IMR-90 (cell line): ENCODE results near the gene CARD19. TPM values are rescaled to one million over a fixed set of nuclear protein-coding genes. Genes with fewer than 3 reads are reported as not detected.

Source experiments
- ATAC-seq: fragments of 200-7000 bp; cut with Tn5 transposase; 2 replicates; pipeline ENCODE4 v1.9.1; 2020; ENCODE audit warnings: low read depth, mild to moderate bottlenecking, moderate library complexity
- BruUV-seq: library from RNA; stranded (reverse); fragments of 400-500 nt; replicated peaks from 2 replicates; lab custom pipeline; 2021; lab: Mats Ljungman, UMichigan
- CTCF ChIA-PET: fragments of 300-600 bp; formaldehyde crosslinking; extraction: SDS; loops from one replicate; lab custom pipeline; 2021; ENCODE audit warnings: antibody characterized with exemption; lab: Yijun Ruan, JAX
- POLR2A ChIA-PET: fragments of 300-600 bp; sonication (Branson Sonifier 250); formaldehyde crosslinking; loops from one replicate; lab custom pipeline; 2022; ENCODE audit warnings: antibody characterized with exemption; ENCODE audit not compliant: unreplicated experiment; lab: Charles Lee
- DNase-seq: peaks from one replicate; pipeline ENCODE4 v3.0.0; 2013
- H2AFZ ChIP-seq: replicated peaks from 2 replicates; pipeline ENCODE3; 2013; ENCODE audit warnings: low read length, mild to moderate bottlenecking; ENCODE audit not compliant: poor library complexity
- H2AK5ac ChIP-seq: 2 replicates; pipeline ENCODE4 v1.6.1; 2013; ENCODE audit warnings: low read depth, low read length, inconsistent platforms
- H2AK9ac ChIP-seq: replicated peaks from 2 replicates; pipeline ENCODE3; 2013; ENCODE audit warnings: mild to moderate bottlenecking, low read depth, low read length, moderate library complexity; ENCODE audit not compliant: poor library complexity
- H2BK120ac ChIP-seq: 2 replicates; pipeline ENCODE4 v1.6.1; 2013; ENCODE audit warnings: low read depth, low read length, inconsistent platforms
- H2BK15ac ChIP-seq: 3 replicates; pipeline ENCODE4 v1.6.1; 2013; ENCODE audit warnings: low read depth, low read length, inconsistent platforms
- H2BK20ac ChIP-seq: 2 replicates; pipeline ENCODE4 v1.6.1; 2013; ENCODE audit warnings: low read depth, mild to moderate bottlenecking, inconsistent platforms, low read length, moderate library complexity
- H2BK5ac ChIP-seq: 2 replicates; pipeline ENCODE4 v1.6.1; 2013; ENCODE audit warnings: mild to moderate bottlenecking, low read depth, low read length, inconsistent platforms; ENCODE audit not compliant: poor library complexity, severe bottlenecking
- H3K14ac ChIP-seq: replicated peaks from 2 replicates; pipeline ENCODE4 v1.6.1; 2013; ENCODE audit warnings: low read depth, low read length, inconsistent platforms
- H3K18ac ChIP-seq: 2 replicates; pipeline ENCODE4 v1.6.1; 2013; ENCODE audit warnings: low read depth, low read length, control low read depth
- H3K23ac ChIP-seq: 2 replicates; pipeline ENCODE4 v1.6.1; 2013; ENCODE audit warnings: low read depth, low read length, inconsistent platforms
- H3K27ac ChIP-seq: 2 replicates; pipeline ENCODE4 v1.5.1; 2013; ENCODE audit warnings: mild to moderate bottlenecking, control low read depth, low read length; ENCODE audit not compliant: insufficient read depth
- H3K27me3 ChIP-seq: 2 replicates; pipeline ENCODE4 v1.6.1; 2013; ENCODE audit warnings: low read length; ENCODE audit not compliant: control insufficient read depth, insufficient read depth
- H3K36me3 ChIP-seq: 2 replicates; pipeline ENCODE4 v1.6.1; 2013; ENCODE audit warnings: low read length, mixed read lengths; ENCODE audit not compliant: control insufficient read depth, insufficient read depth
- H3K4ac ChIP-seq: 2 replicates; pipeline ENCODE4 v1.6.1; 2013; ENCODE audit warnings: low read depth, low read length, inconsistent platforms
- H3K4me1 ChIP-seq: 2 replicates; pipeline ENCODE4 v1.6.1; 2013; ENCODE audit warnings: low read length, mixed read lengths; ENCODE audit not compliant: control insufficient read depth, insufficient read depth
- H3K4me2 ChIP-seq: 2 replicates; pipeline ENCODE4 v1.6.1; 2013; ENCODE audit warnings: low read depth, mild to moderate bottlenecking, control low read depth, low read length, moderate library complexity
- H3K4me3 ChIP-seq: 2 replicates; pipeline ENCODE4 v1.5.1; 2013; ENCODE audit warnings: low read depth, mild to moderate bottlenecking, control low read depth, low read length, moderate library complexity; ENCODE audit not compliant: insufficient read depth
- H3K56ac ChIP-seq: 2 replicates; pipeline ENCODE4 v1.6.1; 2013; ENCODE audit warnings: low read length, inconsistent platforms; ENCODE audit not compliant: insufficient read depth; ENCODE audit errors: extremely low read depth
- H3K79me1 ChIP-seq, 2 experiments: 2 replicates each; pipeline ENCODE4 v1.6.1; 2013; ENCODE audit warnings: low read length in 2 of 2, inconsistent platforms in 1 of 2, low read depth in 1 of 2
- H3K9ac ChIP-seq: 2 replicates; pipeline ENCODE4 v1.6.1; 2013; ENCODE audit warnings: low read depth, low read length, control low read depth
- H3K9me1 ChIP-seq: 2 replicates; pipeline ENCODE4 v1.6.1; 2013; ENCODE audit warnings: low read length, inconsistent platforms; ENCODE audit not compliant: insufficient read depth
- H3K9me3 ChIP-seq: 2 replicates; pipeline ENCODE4 v1.6.1; 2013; ENCODE audit warnings: low read length; ENCODE audit not compliant: control insufficient read depth, insufficient read depth
- H4K20me1 ChIP-seq: 2 replicates; pipeline ENCODE4 v1.6.1; 2013; ENCODE audit warnings: low read length, inconsistent platforms; ENCODE audit not compliant: insufficient read depth
- H4K5ac ChIP-seq: 2 replicates; pipeline ENCODE4 v1.6.1; 2013; ENCODE audit warnings: mild to moderate bottlenecking, low read depth, low read length, control low read depth
- H4K8ac ChIP-seq, 2 experiments: 2 replicates each; pipeline ENCODE4 v1.6.1; 2013; ENCODE audit warnings: low read depth in 2 of 2, low read length in 2 of 2, control low read depth in 1 of 2, inconsistent platforms in 1 of 2
- H4K91ac ChIP-seq: 2 replicates; pipeline ENCODE4 v1.6.1; 2013; ENCODE audit warnings: low read depth, low read length, inconsistent platforms; ENCODE audit not compliant: insufficient read depth
- BHLHE40 ChIP-seq: fragments of 150-350 bp; IDR thresholded peaks from 2 replicates; pipeline ENCODE4 v1.6.1; 2016; ENCODE audit warnings: mild to moderate bottlenecking, low read depth, low read length
- CEBPB ChIP-seq: IDR thresholded peaks from 2 replicates; pipeline ENCODE4 v1.6.1; 2012; ENCODE audit warnings: low read depth, low read length, improper control_type of control experiment
- CHD1 ChIP-seq: IDR thresholded peaks from 2 replicates; pipeline ENCODE4 v1.6.1; 2012; ENCODE audit warnings: low read depth, low read length, improper control_type of control experiment
- FOS ChIP-seq: fragments of 150-350 bp; IDR thresholded peaks from 2 replicates; pipeline ENCODE4 v1.6.1; 2016; ENCODE audit warnings: low read depth, low read length
- MAZ ChIP-seq: IDR thresholded peaks from 2 replicates; pipeline ENCODE4 v1.6.1; 2012; ENCODE audit warnings: low read depth, mild to moderate bottlenecking, low read length, improper control_type of control experiment, moderate library complexity, borderline replicate concordance
- MXI1 ChIP-seq: IDR thresholded peaks from 2 replicates; pipeline ENCODE4 v1.6.1; 2012; ENCODE audit warnings: low read depth, mild to moderate bottlenecking, low read length, moderate library complexity, borderline replicate concordance
- NFE2L2 ChIP-seq: fragments of 150-350 bp; IDR thresholded peaks from 2 replicates; pipeline ENCODE4 v1.6.1; 2016; ENCODE audit warnings: low read depth, mild to moderate bottlenecking, low read length
- POLR2A ChIP-seq: IDR thresholded peaks from 2 replicates; pipeline ENCODE4 v1.6.1; 2012; ENCODE audit warnings: mild to moderate bottlenecking, low read depth, low read length
- RAD21 ChIP-seq: IDR thresholded peaks from 2 replicates; pipeline ENCODE4 v1.6.1; 2012; ENCODE audit warnings: low read length, improper control_type of control experiment
- RCOR1 ChIP-seq: IDR thresholded peaks from 2 replicates; pipeline ENCODE4 v1.6.1; 2012; ENCODE audit warnings: mild to moderate bottlenecking, low read length, improper control_type of control experiment; ENCODE audit not compliant: insufficient replicate concordance
- RFX5 ChIP-seq: IDR thresholded peaks from 2 replicates; pipeline ENCODE4 v1.8.0; 2012; ENCODE audit warnings: low read depth, mild to moderate bottlenecking, low read length, moderate library complexity
- SMC3 ChIP-seq: fragments of 150-350 bp; IDR thresholded peaks from 2 replicates; pipeline ENCODE4 v1.6.1; 2016; ENCODE audit warnings: low read depth, mild to moderate bottlenecking, antibody characterized with exemption, low read length, moderate library complexity
- WGBS, 2 experiments: methylation state at CpG; one replicate each; pipeline versions ENCODE4 v1.1.5 to v1.1.7; 2013; ENCODE audit warnings: missing lambda C conversion rate in 2 of 2; ENCODE audit not compliant: insufficient read length in 1 of 2; ENCODE audit errors: extremely low coverage in 2 of 2; 5-methylcytosine and 5-hydroxymethylcytosine counted together
- dilution Hi-C: fragments of 300-500 bp; cut with HindIII; formaldehyde crosslinking; loops from one replicate; pipeline ENCODE4 v1.14.3; 2018; ENCODE audit warnings: low sequenced_read_pairs; ENCODE audit not compliant: unreplicated experiment
- in situ Hi-C: fragments of 300-500 bp; cut with MboI; formaldehyde crosslinking; loops from 3 replicates; pipeline ENCODE4 v1.14.3; 2019; ENCODE audit warnings: low sequenced_read_pairs, inconsistent platforms, mixed read lengths
- intact Hi-C: fragments of 100-400 bp; cut with micrococcal nuclease; formaldehyde crosslinking; loops from 2 replicates; pipeline ENCODE4 v1.10.0; 2022
- polyA plus RNA-seq, 3 experiments: library from polyadenylated mRNA; depleted of rRNA; stranded (reverse); fragments of >200 nt; gene quantifications; 2 replicates each; pipeline ENCODE4 v1.2.3, GENCODE V29; 2012; ENCODE audit warnings: low replicate concordance in 1 of 3
- total RNA-seq: library from RNA; depleted of rRNA; stranded (reverse); fragments of >200 nt; gene quantifications from 2 replicates; pipeline ENCODE4 v1.2.3, GENCODE V29; 2012
- TF ChIP-seq, protein P1 (sequence below): conservative IDR thresholded peaks from 2 replicates; pipeline ENCODE4 v1.5.1; 2012; ENCODE audit warnings: mild to moderate bottlenecking, low read depth, low read length, improper control_type of control experiment
- TF ChIP-seq, protein P2 (sequence below): fragments of 150-350 bp; IDR thresholded peaks from 2 replicates; pipeline ENCODE4 v1.6.1; 2017; ENCODE audit warnings: mild to moderate bottlenecking, antibody characterized with exemption, low read length, low read depth
- TF ChIP-seq, protein P3 (sequence below): fragments of 150-350 bp; IDR thresholded peaks from 2 replicates; pipeline ENCODE4 v1.6.1; 2016; ENCODE audit warnings: low read depth, mild to moderate bottlenecking, low read length, moderate library complexity, borderline replicate concordance

The CARD19 gene
- total and polyA plus RNA-seq, 2 of the 4 experiments (the other 2 are of a cell fraction): 17.4 to 111 TPM

DNA sequence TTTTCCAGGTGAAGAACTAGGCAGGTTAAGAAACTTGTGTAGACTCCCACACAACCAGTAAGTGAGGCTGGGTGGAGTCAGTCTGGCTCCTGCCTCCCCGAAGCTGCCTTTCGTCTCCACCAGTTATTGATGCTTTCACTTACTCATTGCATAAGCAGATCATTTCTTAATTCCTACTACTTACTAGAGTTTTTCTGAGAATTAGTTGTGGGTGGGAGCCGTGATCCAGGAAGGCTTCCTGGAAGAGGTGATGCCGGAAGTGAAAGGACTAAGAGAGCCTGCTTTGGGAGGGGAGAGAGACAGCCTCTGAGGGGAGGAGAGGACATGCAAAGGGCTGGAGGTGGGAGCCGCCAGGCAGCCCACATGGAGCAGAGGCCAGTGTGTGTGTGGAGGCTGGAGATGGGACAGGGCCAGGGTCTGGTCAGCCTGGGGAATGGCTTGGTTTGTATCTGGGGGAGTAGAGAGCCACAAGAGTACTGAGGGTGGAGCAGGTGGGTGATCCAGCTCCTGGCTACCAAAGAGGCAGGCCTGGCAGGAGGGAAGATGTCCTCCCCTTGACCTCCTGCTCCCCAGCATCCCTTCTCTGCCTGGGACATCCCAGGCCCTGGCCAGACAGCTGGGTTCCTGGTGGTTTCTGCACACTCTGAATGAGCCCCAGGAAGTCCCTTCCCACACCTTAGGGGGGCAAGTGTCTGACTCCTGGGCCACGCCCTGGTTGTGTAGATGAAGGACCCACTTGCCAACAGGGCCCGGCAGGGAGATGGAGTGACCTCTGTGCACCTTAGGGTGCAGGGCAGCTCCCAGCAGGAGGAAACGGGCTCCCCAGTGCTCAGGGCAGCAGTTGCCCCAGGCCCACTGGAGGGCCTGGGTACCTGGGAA, 12.2 kb upstream of the CARD19 start:
- H3K9me3 ChIP-seq: no peaks in the 10 kb centered on the region
- ATAC-seq: no peak
- no TSS peak for BruUV-seq
- H4K5ac ChIP-seq: no peak overlapping the region
- H2BK120ac ChIP-seq: no peak overlapping the region
- no peak overlapping the region for H2BK20ac ChIP-seq
- H2AFZ ChIP-seq: no peak overlapping the region
- H3K9ac ChIP-seq: no peak overlapping the region
- H3K36me3 ChIP-seq: no peaks in the 10 kb centered on the region
- no peak overlapping the region for H3K4ac ChIP-seq
- no peak overlapping the region for H3K56ac ChIP-seq
- no peak overlapping the region for H4K91ac ChIP-seq
- H3K23ac ChIP-seq: no peak overlapping the region
- in situ Hi-C loops: no loop called here
- no peaks in the 10 kb centered on the region for H4K20me1 ChIP-seq
- H3K4me3 ChIP-seq: no peak overlapping the region
- H3K14ac ChIP-seq: no peak overlapping the region
- no peaks in the 10 kb centered on the region; the same call in 1 of the 2 replicates for H3K9me1 ChIP-seq
- no peak overlapping the region for H2AK9ac ChIP-seq
- H2BK15ac ChIP-seq: no peak overlapping the region
- 100% methylated on average over 1 of the region's 8 CpGs; no CpG with 5 or more reads in 1 of the 2 experiments for WGBS, 2 experiments
- H2AK5ac ChIP-seq: no peak overlapping the region
- no peak overlapping the region for H4K8ac ChIP-seq
- no peaks in the 10 kb centered on the region; the same call in 1 of the 2 replicates for H3K27me3 ChIP-seq
- no peak for DNase-seq
- H2BK5ac ChIP-seq: no peak overlapping the region
- no peaks in the 10 kb centered on the region for H3K79me1 ChIP-seq
- dilution Hi-C loops: no loop called here
- H3K4me2 ChIP-seq: no peak overlapping the region
- H3K4me1 ChIP-seq: peaks cover 3% of the 10 kb centered on the region
- POLR2A ChIA-PET: no interaction called here
- no peak overlapping the region for H3K18ac ChIP-seq
- no peak overlapping the region for H3K27ac ChIP-seq
- intact Hi-C loops: no loop called here
- CTCF ChIA-PET: no interaction called here
- TF ChIP-seq, protein P1, sequence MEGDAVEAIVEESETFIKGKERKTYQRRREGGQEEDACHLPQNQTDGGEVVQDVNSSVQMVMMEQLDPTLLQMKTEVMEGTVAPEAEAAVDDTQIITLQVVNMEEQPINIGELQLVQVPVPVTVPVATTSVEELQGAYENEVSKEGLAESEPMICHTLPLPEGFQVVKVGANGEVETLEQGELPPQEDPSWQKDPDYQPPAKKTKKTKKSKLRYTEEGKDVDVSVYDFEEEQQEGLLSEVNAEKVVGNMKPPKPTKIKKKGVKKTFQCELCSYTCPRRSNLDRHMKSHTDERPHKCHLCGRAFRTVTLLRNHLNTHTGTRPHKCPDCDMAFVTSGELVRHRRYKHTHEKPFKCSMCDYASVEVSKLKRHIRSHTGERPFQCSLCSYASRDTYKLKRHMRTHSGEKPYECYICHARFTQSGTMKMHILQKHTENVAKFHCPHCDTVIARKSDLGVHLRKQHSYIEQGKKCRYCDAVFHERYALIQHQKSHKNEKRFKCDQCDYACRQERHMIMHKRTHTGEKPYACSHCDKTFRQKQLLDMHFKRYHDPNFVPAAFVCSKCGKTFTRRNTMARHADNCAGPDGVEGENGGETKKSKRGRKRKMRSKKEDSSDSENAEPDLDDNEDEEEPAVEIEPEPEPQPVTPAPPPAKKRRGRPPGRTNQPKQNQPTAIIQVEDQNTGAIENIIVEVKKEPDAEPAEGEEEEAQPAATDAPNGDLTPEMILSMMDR: no peak
- TF ChIP-seq, protein P2, sequence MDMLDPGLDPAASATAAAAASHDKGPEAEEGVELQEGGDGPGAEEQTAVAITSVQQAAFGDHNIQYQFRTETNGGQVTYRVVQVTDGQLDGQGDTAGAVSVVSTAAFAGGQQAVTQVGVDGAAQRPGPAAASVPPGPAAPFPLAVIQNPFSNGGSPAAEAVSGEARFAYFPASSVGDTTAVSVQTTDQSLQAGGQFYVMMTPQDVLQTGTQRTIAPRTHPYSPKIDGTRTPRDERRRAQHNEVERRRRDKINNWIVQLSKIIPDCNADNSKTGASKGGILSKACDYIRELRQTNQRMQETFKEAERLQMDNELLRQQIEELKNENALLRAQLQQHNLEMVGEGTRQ: no peak
- TF ChIP-seq RFX5: no peak
- TF ChIP-seq NFE2L2: no peak
- no peak for TF ChIP-seq RAD21
- TF ChIP-seq MXI1: no peak
- TF ChIP-seq MAZ: no peak
- TF ChIP-seq POLR2A: no peak
- TF ChIP-seq, protein P3, sequence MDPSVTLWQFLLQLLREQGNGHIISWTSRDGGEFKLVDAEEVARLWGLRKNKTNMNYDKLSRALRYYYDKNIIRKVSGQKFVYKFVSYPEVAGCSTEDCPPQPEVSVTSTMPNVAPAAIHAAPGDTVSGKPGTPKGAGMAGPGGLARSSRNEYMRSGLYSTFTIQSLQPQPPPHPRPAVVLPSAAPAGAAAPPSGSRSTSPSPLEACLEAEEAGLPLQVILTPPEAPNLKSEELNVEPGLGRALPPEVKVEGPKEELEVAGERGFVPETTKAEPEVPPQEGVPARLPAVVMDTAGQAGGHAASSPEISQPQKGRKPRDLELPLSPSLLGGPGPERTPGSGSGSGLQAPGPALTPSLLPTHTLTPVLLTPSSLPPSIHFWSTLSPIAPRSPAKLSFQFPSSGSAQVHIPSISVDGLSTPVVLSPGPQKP: no peak
- no peak for TF ChIP-seq CEBPB
- TF ChIP-seq BHLHE40: no peak
- no peak for TF ChIP-seq CHD1
- TF ChIP-seq SMC3: no peak
- no peak for TF ChIP-seq FOS
- no peak for TF ChIP-seq RCOR1
